Activated T-helper 1 cell treated with anti-CD3 and anti-CD28 coated beads, Interleukin-12 subunit alpha, Interleukin-12 subunit beta, Interleukin-2, Interleukin-4 antibody, amounts not matched to agents 30 ng/mL and 10 ng/mL and 1 ng/mL, durations not matched to agents 14 hours and 24 hours and 36 hours (primary cell): ENCODE measurements around the gene PIK3C2G. TPM values are rescaled to one million over a fixed set of nuclear protein-coding genes. Genes with fewer than 3 reads are reported as not detected.

Source experiments
- DNase-seq: peaks from one replicate; pipeline ENCODE4 v3.0.0; 2021; ENCODE audit warnings: low spot score
- H3K27ac Mint-ChIP-seq: one replicate; pipeline ENCODE4 v1.8.0; 2021; ENCODE audit warnings: mild to moderate bottlenecking, mixed read lengths
- H3K27me3 Mint-ChIP-seq: one replicate; pipeline ENCODE4 v1.8.0; 2022; ENCODE audit warnings: mild to moderate bottlenecking, moderate library complexity, mixed read lengths; ENCODE audit not compliant: insufficient read depth
- H3K36me3 Mint-ChIP-seq: one replicate; pipeline ENCODE4 v1.8.0; 2021; ENCODE audit warnings: low read depth, mixed read lengths
- H3K4me1 Mint-ChIP-seq: one replicate; pipeline ENCODE4 v1.8.0; 2021; ENCODE audit warnings: low read depth, mixed read lengths
- H3K4me3 Mint-ChIP-seq: one replicate; pipeline ENCODE4 v1.8.0; 2021; ENCODE audit warnings: mild to moderate bottlenecking, moderate library complexity, mixed read lengths
- H3K9me3 Mint-ChIP-seq: one replicate; pipeline ENCODE4 v1.8.0; 2021; ENCODE audit warnings: mixed read lengths
- intact Hi-C: fragments of 100-400 bp; cut with micrococcal nuclease; formaldehyde crosslinking; loops from one replicate; pipeline ENCODE4 v1.15.1; 2024
- total RNA-seq: library from RNA; stranded (reverse); gene quantifications from 2 replicates; pipeline ENCODE4 v1.2.3, GENCODE V29; 2022

Gene PIK3C2G
- total RNA-seq, 1 donor from 2014 or later: not detected

DNA sequence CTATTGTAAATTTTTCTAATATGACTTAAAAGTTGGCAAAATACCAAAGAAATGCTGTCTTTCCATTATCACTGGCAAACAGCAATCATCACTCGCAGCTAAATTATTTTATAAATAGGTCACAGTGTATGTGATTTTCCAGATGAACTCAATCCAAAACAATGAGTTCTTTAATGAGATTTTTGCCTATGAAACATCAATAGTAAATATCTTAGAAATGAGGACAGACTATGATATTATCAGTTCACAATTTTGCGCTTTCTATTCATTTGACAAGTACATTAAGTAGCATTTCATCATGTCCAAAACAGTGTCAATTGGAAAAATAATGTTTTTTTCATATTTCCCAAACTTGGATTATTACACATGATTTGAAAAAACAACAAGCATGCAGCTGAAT lies 65.7 kb downstream of the PIK3C2G start:
- intact Hi-C loops: no loop called here
- no peak for DNase-seq
- no peak overlapping the region for H3K27ac Mint-ChIP-seq
- no peaks in the 10 kb centered on the region for H3K9me3 Mint-ChIP-seq
- H3K36me3 Mint-ChIP-seq: no peaks in the 10 kb centered on the region
- no peaks in the 10 kb centered on the region for H3K27me3 Mint-ChIP-seq
- H3K4me3 Mint-ChIP-seq: no peak overlapping the region
- H3K4me1 Mint-ChIP-seq: no peaks in the 10 kb centered on the region

DNA sequence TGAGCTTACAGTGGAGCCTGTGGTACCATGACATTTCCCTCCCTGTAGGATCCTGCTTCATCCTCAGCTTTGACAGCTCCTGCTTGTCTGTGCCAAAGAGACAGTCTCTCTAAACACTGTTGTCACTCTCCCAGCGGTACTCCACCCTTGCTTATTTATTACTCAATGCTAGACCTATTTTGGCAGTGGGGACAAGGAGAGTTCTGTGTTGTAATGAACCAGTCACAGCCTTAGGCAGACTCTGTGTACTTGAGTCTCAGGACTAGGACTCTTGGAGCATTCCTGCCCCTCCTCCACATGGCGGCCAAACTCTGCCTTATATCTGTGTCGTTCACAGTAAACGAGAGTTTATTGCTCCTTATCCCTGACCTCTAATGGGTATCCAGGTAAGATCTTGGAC lies 70.9 kb downstream of the PIK3C2G start:
- Mint-ChIP-seq H3K4me1 (no peaks in the 10 kb centered on the region), H3K36me3 (no peaks in the 10 kb centered on the region), H3K4me3 (no peak overlapping the region), H3K9me3 (no peaks in the 10 kb centered on the region), H3K27ac (no peak overlapping the region), H3K27me3 (no peaks in the 10 kb centered on the region)
- no peak for DNase-seq
- intact Hi-C loops: no loop called here

GRCh38 chr12:18339633-18340032 lies 78.3 kb downstream of the PIK3C2G start:
- Mint-ChIP-seq H3K27ac (no peak overlapping the region), H3K36me3 (no peaks in the 10 kb centered on the region), H3K27me3 (no peaks in the 10 kb centered on the region), H3K9me3 (no peaks in the 10 kb centered on the region), H3K4me1 (no peaks in the 10 kb centered on the region), H3K4me3 (no peak overlapping the region)
- DNase-seq: no peak
- intact Hi-C loops: no loop called here

GRCh38 chr12:18340186-18340585 lies 78.9 kb downstream of the PIK3C2G start:
- H3K4me1 Mint-ChIP-seq: no peaks in the 10 kb centered on the region
- no peaks in the 10 kb centered on the region for H3K9me3 Mint-ChIP-seq
- intact Hi-C loops: no loop called here
- no peaks in the 10 kb centered on the region for H3K27me3 Mint-ChIP-seq
- H3K36me3 Mint-ChIP-seq: no peaks in the 10 kb centered on the region
- H3K27ac Mint-ChIP-seq: no peak overlapping the region
- no peak for DNase-seq
- H3K4me3 Mint-ChIP-seq: no peak overlapping the region

DNA sequence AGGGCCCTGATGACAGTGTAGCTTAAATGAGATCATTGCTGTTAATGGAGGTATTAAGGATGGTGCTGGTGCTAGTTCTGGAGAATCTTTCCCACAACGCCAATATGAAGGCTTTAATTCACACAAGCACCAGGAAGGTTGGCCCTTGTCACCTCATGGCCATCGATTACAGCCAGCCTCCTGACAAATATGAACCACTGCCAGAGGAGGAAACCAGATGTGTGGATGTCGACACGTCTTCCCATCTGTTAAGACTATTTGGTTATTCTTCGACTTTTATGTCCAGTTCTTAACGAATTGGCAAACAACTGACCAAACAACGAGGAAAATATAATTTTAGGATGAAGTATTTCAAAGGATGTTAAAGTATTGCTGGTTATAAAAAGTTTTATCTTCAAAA lies 79.5 kb downstream of the PIK3C2G start:
- Mint-ChIP-seq H3K9me3 (no peaks in the 10 kb centered on the region), H3K4me1 (no peaks in the 10 kb centered on the region), H3K36me3 (no peaks in the 10 kb centered on the region), H3K4me3 (no peak overlapping the region), H3K27me3 (no peaks in the 10 kb centered on the region), H3K27ac (no peak overlapping the region)
- no peak for DNase-seq
- intact Hi-C loops: no loop called here

GRCh38 chr12:18343708-18344107 lies 82.4 kb downstream of the PIK3C2G start:
- Mint-ChIP-seq H3K27me3 (no peaks in the 10 kb centered on the region), H3K4me3 (no peak overlapping the region), H3K4me1 (no peaks in the 10 kb centered on the region), H3K36me3 (no peaks in the 10 kb centered on the region), H3K9me3 (peaks cover 4% of the 10 kb centered on the region), H3K27ac (no peak overlapping the region)
- no peak for DNase-seq
- intact Hi-C loops: no loop called here

DNA sequence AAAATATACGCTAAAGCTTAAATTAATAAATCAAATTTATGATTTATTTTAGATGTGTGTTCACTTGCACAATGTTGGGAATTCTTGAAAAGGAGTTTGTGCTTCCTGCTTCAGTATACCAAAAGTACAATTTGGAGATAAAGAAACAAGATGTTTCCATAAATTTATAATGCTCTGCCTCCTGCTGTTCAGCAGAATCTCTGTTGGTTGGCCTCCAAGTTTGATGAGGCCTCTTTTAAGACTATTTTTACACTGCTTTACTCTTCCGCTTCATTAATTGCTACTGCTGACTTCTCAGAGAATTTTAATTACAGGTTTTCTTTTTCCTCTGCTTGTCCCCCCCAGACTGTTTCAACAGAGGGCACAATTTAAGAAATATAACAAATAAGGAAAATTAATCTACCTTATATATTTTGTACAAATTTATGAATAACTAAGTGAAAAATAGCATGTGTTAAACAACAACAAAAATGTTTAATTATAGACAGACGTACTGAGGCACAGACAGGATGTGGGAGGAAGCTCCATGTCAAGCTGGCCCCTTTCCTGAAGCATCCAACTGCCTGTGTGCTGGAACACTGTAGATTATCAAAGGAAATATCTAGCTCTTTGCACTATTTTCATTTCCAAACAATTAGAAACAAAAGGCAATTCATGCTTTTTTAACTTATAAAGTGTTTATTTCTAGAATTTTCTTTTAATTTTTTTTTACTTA lies 83.9 kb downstream of the PIK3C2G start:
- H3K9me3 Mint-ChIP-seq: peaks cover 4% of the 10 kb centered on the region
- intact Hi-C loops: no loop called here
- no peak overlapping the region for H3K4me3 Mint-ChIP-seq
- no peak for DNase-seq
- no peaks in the 10 kb centered on the region for H3K4me1 Mint-ChIP-seq
- H3K27me3 Mint-ChIP-seq: no peaks in the 10 kb centered on the region
- H3K27ac Mint-ChIP-seq: no peak overlapping the region
- no peaks in the 10 kb centered on the region for H3K36me3 Mint-ChIP-seq

- H3K4me3 Mint-ChIP-seq: no peak overlapping the region
- H3K4me1 Mint-ChIP-seq: no peaks in the 10 kb centered on the region
- no peak overlapping the region for H3K27ac Mint-ChIP-seq
- intact Hi-C loops: no loop called here
- DNase-seq: no peak
- no peaks in the 10 kb centered on the region for H3K9me3 Mint-ChIP-seq
- H3K27me3 Mint-ChIP-seq: no peaks in the 10 kb centered on the region
- no peaks in the 10 kb centered on the region for H3K36me3 Mint-ChIP-seq
Observed at GRCh38 chr12:18352312-18352711, 91.0 kb downstream of the PIK3C2G start.

GRCh38 chr12:18355429-18355828 lies 94.1 kb downstream of the PIK3C2G start:
- intact Hi-C loops: no loop called here
- Mint-ChIP-seq H3K36me3 (no peaks in the 10 kb centered on the region), H3K27me3 (no peaks in the 10 kb centered on the region), H3K4me3 (no peak overlapping the region), H3K4me1 (no peaks in the 10 kb centered on the region), H3K9me3 (peaks cover 4% of the 10 kb centered on the region), H3K27ac (no peak overlapping the region)
- DNase-seq: no peak

DNA sequence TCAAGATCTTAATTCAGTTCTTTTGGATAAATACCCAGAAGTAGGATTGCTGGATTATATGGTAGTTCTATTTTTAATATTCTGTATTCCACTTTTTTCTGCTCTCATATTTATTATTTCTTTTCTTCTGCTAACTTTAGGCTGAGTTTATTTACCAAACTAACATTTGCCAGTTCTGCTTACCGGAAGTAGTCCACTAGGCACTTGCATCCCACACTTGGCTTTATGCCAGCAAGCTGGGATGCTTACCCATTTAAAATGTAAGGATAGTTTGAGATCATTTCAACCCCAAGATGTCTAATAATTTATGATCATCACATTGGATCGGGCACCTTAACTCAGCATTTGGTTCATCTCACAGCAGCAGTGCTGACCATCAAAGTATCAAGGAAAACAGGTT lies 96.8 kb downstream of the PIK3C2G start:
- H3K4me3 Mint-ChIP-seq: no peak overlapping the region
- DNase-seq: no peak
- peaks cover 7% of the 10 kb centered on the region for H3K9me3 Mint-ChIP-seq
- no peaks in the 10 kb centered on the region for H3K27me3 Mint-ChIP-seq
- H3K27ac Mint-ChIP-seq: no peak overlapping the region
- H3K4me1 Mint-ChIP-seq: no peaks in the 10 kb centered on the region
- intact Hi-C loops: no loop called here
- H3K36me3 Mint-ChIP-seq: no peaks in the 10 kb centered on the region

GRCh38 chr12:18358930-18359329 lies 97.6 kb downstream of the PIK3C2G start:
- Mint-ChIP-seq H3K4me3 (no peak overlapping the region), H3K27me3 (no peaks in the 10 kb centered on the region), H3K27ac (no peak overlapping the region), H3K4me1 (no peaks in the 10 kb centered on the region), H3K36me3 (no peaks in the 10 kb centered on the region), H3K9me3 (peaks cover 13% of the 10 kb centered on the region)
- DNase-seq: no peak
- intact Hi-C loops: no loop called here

DNA sequence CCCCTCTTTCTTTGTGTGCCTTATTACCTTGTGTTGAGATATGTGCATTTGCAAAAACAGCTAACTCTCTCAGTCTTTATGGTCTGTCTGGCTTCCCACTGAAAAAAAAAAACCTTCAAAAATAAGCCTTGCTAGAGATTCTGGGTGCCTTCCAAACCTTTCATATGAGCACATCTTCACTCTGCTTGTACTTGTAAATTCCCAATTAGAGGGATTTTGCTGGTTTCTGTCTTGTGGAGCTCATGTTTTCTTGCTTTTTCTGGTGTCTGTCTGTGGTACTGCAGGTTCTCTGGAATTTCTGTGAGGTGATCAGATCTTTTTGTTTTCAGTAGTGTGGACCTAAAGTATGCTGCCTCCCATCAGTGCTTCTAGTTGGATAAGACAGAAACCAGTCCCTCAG lies 100.1 kb downstream of the PIK3C2G start:
- no peaks in the 10 kb centered on the region for H3K4me1 Mint-ChIP-seq
- H3K9me3 Mint-ChIP-seq: peaks cover 26% of the 10 kb centered on the region
- intact Hi-C loops: no loop called here
- DNase-seq: no peak
- H3K27me3 Mint-ChIP-seq: no peaks in the 10 kb centered on the region
- no peaks in the 10 kb centered on the region for H3K36me3 Mint-ChIP-seq
- no peak overlapping the region for H3K27ac Mint-ChIP-seq
- no peak overlapping the region for H3K4me3 Mint-ChIP-seq

GRCh38 chr12:18363321-18363720 lies 102.0 kb downstream of the PIK3C2G start:
- Mint-ChIP-seq H3K9me3 (peaks cover 23% of the 10 kb centered on the region), H3K36me3 (no peaks in the 10 kb centered on the region)

DNA sequence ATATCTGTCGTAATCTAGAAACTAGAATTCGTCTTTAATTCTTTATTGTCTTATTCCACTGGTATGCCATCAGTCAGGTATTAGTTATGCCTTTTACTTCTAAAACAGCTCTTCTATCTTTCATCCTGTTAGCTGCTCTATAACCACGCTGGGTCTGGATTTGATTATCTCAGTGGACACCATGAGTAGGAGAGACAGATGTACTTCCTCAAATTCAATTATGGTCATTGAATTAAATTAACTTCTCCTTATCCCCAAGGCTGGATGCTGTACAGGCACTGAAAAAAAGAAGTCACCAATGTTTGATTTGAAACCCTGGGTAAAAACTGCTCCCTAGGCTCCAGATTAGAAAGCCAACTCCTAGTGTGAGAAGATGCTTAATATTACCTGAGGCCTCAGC lies 107.3 kb downstream of the PIK3C2G start:
- intact Hi-C loops: no loop called here
- Mint-ChIP-seq H3K4me1 (no peaks in the 10 kb centered on the region), H3K27ac (no peak overlapping the region), H3K4me3 (no peak overlapping the region), H3K27me3 (no peaks in the 10 kb centered on the region), H3K9me3 (peaks cover 23% of the 10 kb centered on the region), H3K36me3 (no peaks in the 10 kb centered on the region)
- no peak for DNase-seq

More at GRCh38 chr12:18363321-18363720, 102.0 kb downstream of the PIK3C2G start:
- H3K27ac Mint-ChIP-seq: no peak overlapping the region
- H3K4me3 Mint-ChIP-seq: no peak overlapping the region
- no peaks in the 10 kb centered on the region for H3K4me1 Mint-ChIP-seq
- intact Hi-C loops: no loop called here
- DNase-seq: no peak
- no peaks in the 10 kb centered on the region for H3K27me3 Mint-ChIP-seq
